HL-60 (cell line): ENCODE results near the gene MYH14.

Experiments
- DNase-seq, 2 experiments: peaks; one replicate each; pipeline ENCODE4 v3.0.0-alpha.2; 2010 to 2020; ENCODE audit warnings: low read depth in 1 of 2, low spot score in 1 of 2
- H3K27ac ChIP-seq: fragments of 250-450 bp; sonication (Bioruptor Pico); replicated peaks from 2 replicates; pipeline ENCODE4 v1.5.1; 2020; ENCODE audit warnings: mild to moderate bottlenecking, moderate library complexity
- H3K27me3 ChIP-seq: fragments of 250-450 bp; sonication (Bioruptor Pico); 2 replicates; pipeline ENCODE4 v1.5.1; 2021; ENCODE audit warnings: mild to moderate bottlenecking, moderate library complexity; ENCODE audit not compliant: insufficient read depth, poor library complexity, severe bottlenecking
- H3K4me3 ChIP-seq: replicated peaks from 2 replicates; pipeline ENCODE4 v1.5.1; 2011; ENCODE audit warnings: mild to moderate bottlenecking, control low read depth, low read length; ENCODE audit not compliant: insufficient read depth
- CTCF ChIP-seq: IDR thresholded peaks from one replicate; pipeline ENCODE4 v1.5.1; 2011; ENCODE audit warnings: low read length, control low read depth, inconsistent platforms; ENCODE audit not compliant: insufficient read depth
- GABPA ChIP-seq: IDR thresholded peaks from 2 replicates; pipeline ENCODE4 v1.6.1; 2012; ENCODE audit warnings: low read depth
- POLR2AphosphoS5 ChIP-seq: IDR thresholded peaks from 2 replicates; pipeline ENCODE4 v1.6.1; 2012; ENCODE audit warnings: low read depth
- REST ChIP-seq: IDR thresholded peaks from 2 replicates; pipeline ENCODE4 v1.6.1; 2012; ENCODE audit warnings: low read depth; ENCODE audit not compliant: insufficient replicate concordance
- SPI1 ChIP-seq: IDR thresholded peaks from 2 replicates; pipeline ENCODE4 v1.6.1; 2012; ENCODE audit warnings: low read depth, mild to moderate bottlenecking, borderline replicate concordance

MYH14 gene

GRCh38 chr19:50314724-50315708 lies 111.6 kb downstream of the MYH14 start:
- no peak for TF ChIP-seq POLR2AphosphoS5
- TF ChIP-seq CTCF = no peak
- TF ChIP-seq REST = no peak
- no peak for TF ChIP-seq GABPA
- no peak for TF ChIP-seq SPI1
- no peak overlapping the region for H3K4me3 ChIP-seq
- no peak overlapping the region for H3K27ac ChIP-seq
- no peak for DNase-seq
- H3K27me3 ChIP-seq = peaks cover 27% of the 10 kb centered on the region

GRCh38 chr19:50315773-50316448 lies 112.5 kb downstream of the MYH14 start:
- TF ChIP-seq CTCF (no peak), GABPA (no peak), SPI1 (no peak), REST (no peak), POLR2AphosphoS5 (no peak)
- no peak for DNase-seq
- no peak overlapping the region for H3K27ac ChIP-seq
- H3K27me3 ChIP-seq = peaks cover 27% of the 10 kb centered on the region
- H3K4me3 ChIP-seq = peak overlapping the region; percentile 4; the same call in 1 of the 2 replicates

GRCh38 chr19:50317115-50317514 lies 113.7 kb downstream of the MYH14 start:
- Histone ChIP-seq H3K27ac (no peak overlapping the region), H3K4me3 (no peak overlapping the region), H3K27me3 (peaks cover 25% of the 10 kb centered on the region)
- TF ChIP-seq REST = no peak
- no peak for TF ChIP-seq SPI1
- no peak for TF ChIP-seq CTCF
- no peak for TF ChIP-seq GABPA
- no peak for TF ChIP-seq POLR2AphosphoS5
- DNase-seq = no peak
